CD4-positive, alpha-beta T cell treated with Interleukin-21 for 1 hour (primary cell): ENCODE results near the gene OR2M2.

ENCODE experiments used
- DNase-seq: peaks from one replicate; pipeline ENCODE4 v3.0.0-alpha.2; 2020

OR2M2 gene

GRCh38 chr1:248174521-248174920, at the start of gene OR2M2:
OR2M2 (plus strand) TSS chr1:248174821; CDS start chr1:248179986, 5,165 bp downstream.
- DNase-seq = no peak

- DNase-seq = no peak
Measured at GRCh38 chr1:248127653-248128052, 47.0 kb upstream of the OR2M2 start.

- DNase-seq = no peak
Measured at GRCh38 chr1:248136811-248137210, 37.8 kb upstream of the OR2M2 start.

GRCh38 chr1:248140846-248141245, 33.8 kb upstream of the OR2M2 start:
- DNase-seq = no peak

GRCh38 chr1:248143311-248143710, 31.3 kb upstream of the OR2M2 start:
- no peak for DNase-seq

- no peak for DNase-seq
Measured at GRCh38 chr1:248144513-248145198, 30.0 kb upstream of the OR2M2 start, which contains the start of gene OR2M5. OR2M5 (plus strand) TSS chr1:248145148; CDS start chr1:248145148, 0 bp downstream.

- no peak for DNase-seq
Measured at GRCh38 chr1:248152056-248152827, 22.4 kb upstream of the OR2M2 start.

GRCh38 chr1:248155927-248156326, 18.7 kb upstream of the OR2M2 start:
- no peak for DNase-seq

GRCh38 chr1:248158758-248159157, 15.9 kb upstream of the OR2M2 start:
- no peak for DNase-seq

- DNase-seq = no peak
Measured at GRCh38 chr1:248164031-248164430, 10.6 kb upstream of the OR2M2 start.

GRCh38 chr1:248165186-248165585, 9.4 kb upstream of the OR2M2 start:
- no peak for DNase-seq

- DNase-seq = no peak
Measured at GRCh38 chr1:248183996-248184395, 9.4 kb downstream of the OR2M2 start.

- no peak for DNase-seq
Measured at GRCh38 chr1:248187363-248187762, 12.7 kb downstream of the OR2M2 start.

- DNase-seq = no peak
Measured at GRCh38 chr1:248189026-248189425, 14.4 kb downstream of the OR2M2 start.

- DNase-seq = no peak
Measured at GRCh38 chr1:248194117-248194516, 19.5 kb downstream of the OR2M2 start.

GRCh38 chr1:248196965-248197364, 22.3 kb downstream of the OR2M2 start, which contains the start of gene OR2M3:
OR2M3 (plus strand) TSS chr1:248197265; CDS start chr1:248203068, 5,803 bp downstream.
- no peak for DNase-seq

GRCh38 chr1:248215880-248216279, 41.3 kb downstream of the OR2M2 start:
- DNase-seq = no peak

- DNase-seq = no peak
Measured at GRCh38 chr1:248225537-248225936, 50.9 kb downstream of the OR2M2 start.

- DNase-seq = no peak
Measured at GRCh38 chr1:248229360-248229908, 54.8 kb downstream of the OR2M2 start.
